ENCODE measurements around the gene UNCX.

Gene UNCX

GRCh38 chr7:1244700-1245523 is 12.2 kb downstream of the UNCX start:
- DNase-seq, result no peak

GRCh38 chr7:1245524-1246050 is 12.9 kb downstream of the UNCX start:
- no peak for DNase-seq

GRCh38 chr7:1246160-1246870 is 13.6 kb downstream of the UNCX start:
- DNase-seq, result no peak

GRCh38 chr7:1246871-1247526 is 14.3 kb downstream of the UNCX start:
- no peak for DNase-seq

- peak; percentile 53 for DNase-seq
Measured at GRCh38 chr7:1247527-1248041, 14.9 kb downstream of the UNCX start.

- no peak for DNase-seq
Measured at GRCh38 chr7:1248143-1248915, 15.7 kb downstream of the UNCX start.

GRCh38 chr7:1248916-1249581 is 16.4 kb downstream of the UNCX start:
- DNase-seq, result no peak

- no peak for DNase-seq
Measured at GRCh38 chr7:1249731-1250130, 17.1 kb downstream of the UNCX start.

- no peak for DNase-seq
Measured at GRCh38 chr7:1250901-1251300, 18.2 kb downstream of the UNCX start.

- DNase-seq, result no peak
Measured at GRCh38 chr7:1251796-1252539, 19.3 kb downstream of the UNCX start.

GRCh38 chr7:1252540-1253090 is 19.9 kb downstream of the UNCX start:
- no peak for DNase-seq

- no peak for DNase-seq
Measured at GRCh38 chr7:1253681-1254181, 21.1 kb downstream of the UNCX start.

- no peak for DNase-seq
Measured at GRCh38 chr7:1254281-1255079, 21.8 kb downstream of the UNCX start.

GRCh38 chr7:1255080-1255816 is 22.6 kb downstream of the UNCX start:
- DNase-seq, result no peak

- DNase-seq, result no peak
Measured at GRCh38 chr7:1255817-1256340, 23.2 kb downstream of the UNCX start.

- DNase-seq, result no peak
Measured at GRCh38 chr7:1256621-1257020, 23.9 kb downstream of the UNCX start.

- DNase-seq, result no peak
Measured at GRCh38 chr7:1257221-1257620, 24.5 kb downstream of the UNCX start.

- no peak for DNase-seq
Measured at GRCh38 chr7:1257863-1258262, 25.2 kb downstream of the UNCX start.
